GM18519 (cell line): Measurements from ENCODE around the gene BLMH.

Experiments
- ATAC-seq: cut with Tn5 transposase; IDR thresholded peaks from one replicate; pipeline ENCODE4 v1.9.1; 2021; ENCODE audit warnings: mild to moderate bottlenecking, moderate library complexity; ENCODE audit not compliant: unreplicated experiment, low FRiP score

BLMH gene

GRCh38 chr17:30254150-30254549 is 37.6 kb downstream of the BLMH start:
- ATAC-seq: no peak

- ATAC-seq: no peak
These were observed 38.4 kb downstream of the BLMH start for GRCh38 chr17:30253312-30253711.

- no peak for ATAC-seq
These were observed 39.8 kb downstream of the BLMH start for GRCh38 chr17:30251931-30252330.

- no peak for ATAC-seq
These were observed 42.3 kb downstream of the BLMH start for GRCh38 chr17:30249460-30249859.

GRCh38 chr17:30248786-30249185 is 43.0 kb downstream of the BLMH start:
- no peak for ATAC-seq

- no peak for ATAC-seq
These were observed 45.3 kb downstream of the BLMH start for GRCh38 chr17:30246460-30246859.

GRCh38 chr17:30244853-30245385 is 46.8 kb downstream of the BLMH start:
- no peak for ATAC-seq

GRCh38 chr17:30243568-30243967 is 48.2 kb downstream of the BLMH start:
- no peak for ATAC-seq

GRCh38 chr17:30243002-30243401 is 48.7 kb downstream of the BLMH start:
- no peak for ATAC-seq

GRCh38 chr17:30241051-30241450 is 50.7 kb downstream of the BLMH start:
- no peak for ATAC-seq

- no peak for ATAC-seq
These were observed 51.6 kb downstream of the BLMH start for GRCh38 chr17:30240177-30240576.

- no peak for ATAC-seq
These were observed 52.7 kb downstream of the BLMH start for GRCh38 chr17:30239089-30239462.

- no peak for ATAC-seq
These were observed 53.2 kb downstream of the BLMH start for GRCh38 chr17:30238387-30239088.

- ATAC-seq: no peak
These were observed 53.8 kb downstream of the BLMH start for GRCh38 chr17:30238003-30238344.

- no peak for ATAC-seq
These were observed 54.3 kb downstream of the BLMH start for GRCh38 chr17:30237296-30238002.

- ATAC-seq: no peak
These were observed 55.0 kb downstream of the BLMH start for GRCh38 chr17:30236766-30237165.

- no peak for ATAC-seq
These were observed 55.5 kb downstream of the BLMH start for GRCh38 chr17:30236297-30236624.

GRCh38 chr17:30235386-30236296 is 56.1 kb downstream of the BLMH start, which contains the start of gene SLC6A4:
SLC6A4 (minus strand) TSS chr17:30235697; CDS start chr17:30221958, 13,739 bp downstream.
- no peak for ATAC-seq

GRCh38 chr17:30234964-30235363 is 56.8 kb downstream of the BLMH start:
- no peak for ATAC-seq

- no peak for ATAC-seq
These were observed 57.4 kb downstream of the BLMH start for GRCh38 chr17:30234296-30234695.

GRCh38 chr17:30232824-30233427 is 58.8 kb downstream of the BLMH start:
- no peak for ATAC-seq
